ENCODE results near the gene FBXL15. TPM values are rescaled to one million over a fixed set of nuclear protein-coding genes. Genes with fewer than 3 reads are reported as not detected.

The FBXL15 gene
- total RNA-seq, 4 donors from 2014 or later: 13.4 to 34.0 (median 27.2) TPM

- intact Hi-C loops (cut with DNase I): loop anchor here (5.0 kb wide), 1 partner anchor 85 kb away; no protein-coding TSS in a partner anchor
- peaks cover 12 to 27% of the 10 kb centered on the region in 2 donors for H3K4me1 ChIP-seq
- DNase-seq: no peak
Measured at GRCh38 chr10:102397222-102398171, 23.1 kb upstream of the FBXL15 start.

GRCh38 chr10:102398172-102399020 is 22.2 kb upstream of the FBXL15 start:
- Histone ChIP-seq H3K36me3 (peaks cover 5 to 11% of the 10 kb centered on the region in 2 donors), H3K9me3 (no peaks in the 10 kb centered on the region), H3K27me3 (no peaks in the 10 kb centered on the region), H3K4me1 (peaks cover 11 to 25% of the 10 kb centered on the region in 2 donors), H3K27ac (peak overlapping the region in 1 of 3 donors; percentile 90), H3K4me3 (replicated peaks in 1 of 3) (peak overlapping the region in 1 of 3 donors; percentile 65)
- 84 to 92% methylated on average over 21 of the region's 21 CpGs for whole genome bisulfite sequencing, 2 donors
- TF ChIP-seq CTCF (IDR thresholded peaks at IDR 0.05): no peak
- no peak for TF ChIP-seq POLR2A (IDR thresholded peaks at IDR 0.05)
- no peak for DNase-seq
- intact Hi-C loops (cut with DNase I): loop anchor here (5.0 kb wide), 1 partner anchor 84 kb away; no protein-coding TSS in a partner anchor

More at GRCh38 chr10:102397222-102398171, 23.1 kb upstream of the FBXL15 start:
- Histone ChIP-seq H3K27ac (no peak overlapping the region), H3K4me3 (replicated peaks in 1 of 3) (no peak overlapping the region), H3K9me3 (no peaks in the 10 kb centered on the region), H3K36me3 (peaks cover 5 to 11% of the 10 kb centered on the region in 2 donors), H3K27me3 (no peaks in the 10 kb centered on the region)
- TF ChIP-seq CTCF (IDR thresholded peaks at IDR 0.05) (no peak), POLR2A (IDR thresholded peaks at IDR 0.05) (no peak)
- 94 to 95% methylated on average over 14 of the region's 14 CpGs for WGBS, 2 donors

GRCh38 chr10:102399217-102400021 is 21.2 kb upstream of the FBXL15 start:
- Histone ChIP-seq H3K27me3 (no peaks in the 10 kb centered on the region), H3K27ac (peak overlapping the region; percentile 67 to 90 (median 84)), H3K36me3 (peaks cover 5 to 11% of the 10 kb centered on the region in 2 donors), H3K9me3 (no peaks in the 10 kb centered on the region), H3K4me3 (replicated peaks in 1 of 3) (peak overlapping the region in 2 of 3 donors; percentile 52 to 65), H3K4me1 (peaks cover 7 to 22% of the 10 kb centered on the region in 2 donors)
- intact Hi-C loops (cut with DNase I): loop anchor here (5.0 kb wide), 2 partner anchors 83 to 172 kb away; partner anchors contain the start of gene ELOVL3
- peak in 1 of 2 donors; percentile 62 for TF ChIP-seq POLR2A (IDR thresholded peaks at IDR 0.05)
- TF ChIP-seq CTCF (IDR thresholded peaks at IDR 0.05): peak; percentile 74 to 98 (median 96)
- peak; percentile 89 to 91 for DNase-seq
- 3 to 9% methylated on average over 14 to 16 of the region's 72 CpGs for WGBS, 2 donors

GRCh38 chr10:102400076-102400475 is 20.6 kb upstream of the FBXL15 start:
- TF ChIP-seq POLR2A (IDR thresholded peaks at IDR 0.05): no peak
- no peak for TF ChIP-seq CTCF (IDR thresholded peaks at IDR 0.05)
- Histone ChIP-seq H3K27ac (no peak overlapping the region), H3K4me3 (replicated peaks in 1 of 3) (no peak overlapping the region), H3K36me3 (peaks cover 5 to 11% of the 10 kb centered on the region in 2 donors), H3K27me3 (no peaks in the 10 kb centered on the region), H3K9me3 (no peaks in the 10 kb centered on the region), H3K4me1 (peaks cover 7 to 22% of the 10 kb centered on the region in 2 donors)
- no peak for DNase-seq
- WGBS, 2 donors: 80 to 85% methylated on average over 1 to 12 of the region's 17 CpGs
- intact Hi-C loops (cut with DNase I): loop anchor here (5.0 kb wide), 1 partner anchor 173 kb away; the partner anchor contains the start of gene ELOVL3

Data from thyroid gland (tissue), 4 donors.